ENCODE results near the gene MTCH1. TPM values are rescaled to one million over a fixed set of nuclear protein-coding genes. Genes with fewer than 3 reads are reported as not detected.
A peak's percentile ranks its signal among the peaks of the same experiment; 100 is the strongest.

The MTCH1 gene
- total RNA-seq, 1 experiment from 2014 or later: 241 TPM

GRCh38 chr6:37018198-37019064 is 32.4 kb upstream of the MTCH1 start:
- DNase-seq: peak; percentile 81 to 84
- CTCF ChIA-PET: interaction anchor here (0.6 to 5.4 kb wide), 16 partner anchors 9 to 252 kb away, joined by 3 to 45 read pairs (median 4); partner anchors contain the start of genes C6orf89, MTCH1, PIM1 and PPIL1
- Histone ChIP-seq H3K4me1 (replicated peaks; ENCODE audit: insufficient read depth) (peaks cover 48% of the 10 kb centered on the region), H3K27me3 (ENCODE audit: insufficient read depth, low read depth) (no peaks in the 10 kb centered on the region), H3K9me3 (ENCODE audit: insufficient read depth, low read depth) (no peaks in the 10 kb centered on the region), H3K4me3 (no peak overlapping the region), H3K4me2 (peak overlapping the region; percentile 59), H3K36me3 (ENCODE audit: low read depth) (no peaks in the 10 kb centered on the region), H2AFZ (0 out of 2 replicates have a peak overlapping the region, but pooled peaks have one; percentile 40), H3K9me2 (ENCODE audit: insufficient read depth) (no peaks in the 10 kb centered on the region), H4K20me1 (ENCODE audit: insufficient read depth) (no peaks in the 10 kb centered on the region), H3F3A (ENCODE audit: insufficient read depth, low read depth) (peaks cover 35% of the 10 kb centered on the region), H3K79me2 (ENCODE audit: low read depth) (no peaks in the 10 kb centered on the region), H3K27ac (peak overlapping the region; percentile 67)
- no peak for TF ChIP-seq EZH2 (IDR thresholded peaks at IDR 0.05; ENCODE audit: low read depth)
- peak; percentile 90 for TF ChIP-seq CTCF (conservative IDR thresholded peaks at IDR 0.05)
- intact Hi-C loops (cut with micrococcal nuclease; ENCODE audit: unreplicated experiment): loop anchor here (1.0 to 5.0 kb wide), 8 partner anchors 104 to 1554 kb away; partner anchors contain the start of genes C6orf89 and PPIL1
- no TSS peak for BruUV-seq (replicated peaks)
- POLR2A ChIA-PET (ENCODE audit: unreplicated experiment): interaction anchor here (0.5 to 0.8 kb wide), 6 partner anchors 33 to 1033 kb away, joined by 3 to 14 read pairs (median 5); partner anchors contain the start of gene MTCH1

- no peak for DNase-seq
- Histone ChIP-seq H3K36me3 (ENCODE audit: low read depth) (no peaks in the 10 kb centered on the region), H3K9me2 (ENCODE audit: insufficient read depth) (no peaks in the 10 kb centered on the region), H2AFZ (0 out of 2 replicates have a peak overlapping the region, but pooled peaks have one; percentile 40), H3K4me3 (no peak overlapping the region), H3K27me3 (ENCODE audit: insufficient read depth, low read depth) (no peaks in the 10 kb centered on the region), H4K20me1 (ENCODE audit: insufficient read depth) (no peaks in the 10 kb centered on the region), H3K79me2 (ENCODE audit: low read depth) (no peaks in the 10 kb centered on the region), H3K9me3 (ENCODE audit: insufficient read depth, low read depth) (no peaks in the 10 kb centered on the region), H3K4me1 (replicated peaks; ENCODE audit: insufficient read depth) (peaks cover 41% of the 10 kb centered on the region), H3K4me2 (peak overlapping the region; percentile 12), H3K27ac (no peak overlapping the region), H3F3A (ENCODE audit: insufficient read depth, low read depth) (peaks cover 27% of the 10 kb centered on the region)
- TF ChIP-seq EZH2 (IDR thresholded peaks at IDR 0.05; ENCODE audit: low read depth): no peak
- no peak for TF ChIP-seq CTCF (conservative IDR thresholded peaks at IDR 0.05)
- intact Hi-C loops (cut with micrococcal nuclease; ENCODE audit: unreplicated experiment): loop anchor here (1.0 to 5.0 kb wide), 8 partner anchors 103 to 1555 kb away; partner anchors contain the start of genes C6orf89 and PPIL1
- BruUV-seq (replicated peaks): no TSS peak
- ChIA-PET CTCF (interaction anchor here (0.6 to 5.4 kb wide), 14 partner anchors 9 to 252 kb away, joined by 3 to 45 read pairs (median 4); partner anchors contain the start of genes C6orf89, MTCH1 and PIM1), POLR2A (ENCODE audit: unreplicated experiment) (interaction anchor here (0.6 to 0.8 kb wide), 3 partner anchors 32 to 244 kb away, joined by 3 to 6 read pairs (median 4); partner anchors contain the start of gene MTCH1)
Observed at GRCh38 chr6:37017606-37018197, 31.7 kb upstream of the MTCH1 start.

- H3K4me1 ChIP-seq (replicated peaks; ENCODE audit: insufficient read depth): peaks cover 34% of the 10 kb centered on the region
- H3K4me2 ChIP-seq: no peak overlapping the region
- no TSS peak for BruUV-seq (replicated peaks)
- H4K20me1 ChIP-seq (ENCODE audit: insufficient read depth): no peaks in the 10 kb centered on the region
- no peak overlapping the region for H3K4me3 ChIP-seq
- H3K9me2 ChIP-seq (ENCODE audit: insufficient read depth): no peaks in the 10 kb centered on the region
- no peaks in the 10 kb centered on the region for H3K9me3 ChIP-seq (ENCODE audit: insufficient read depth, low read depth)
- H3K27ac ChIP-seq: no peak overlapping the region
- no peaks in the 10 kb centered on the region for H3K27me3 ChIP-seq (ENCODE audit: insufficient read depth, low read depth)
- ChIA-PET CTCF (interaction anchor here (1.0 to 1.8 kb wide), 3 partner anchors 102 to 250 kb away, joined by 14 to 36 read pairs (median 20); partner anchors contain the start of gene C6orf89), POLR2A (ENCODE audit: unreplicated experiment) (no interaction called here)
- intact Hi-C loops (cut with micrococcal nuclease; ENCODE audit: unreplicated experiment): loop anchor here (5.0 kb wide), 1 partner anchor 145 kb away; the partner anchor contains the start of gene PPIL1
- DNase-seq: no peak
- H3K36me3 ChIP-seq (ENCODE audit: low read depth): no peaks in the 10 kb centered on the region
- H3K79me2 ChIP-seq (ENCODE audit: low read depth): no peaks in the 10 kb centered on the region
- H2AFZ ChIP-seq: no peak overlapping the region
- TF ChIP-seq EZH2 (IDR thresholded peaks at IDR 0.05; ENCODE audit: low read depth) (no peak), CTCF (conservative IDR thresholded peaks at IDR 0.05) (no peak)
- H3F3A ChIP-seq (ENCODE audit: insufficient read depth, low read depth): peaks cover 24% of the 10 kb centered on the region
Observed at GRCh38 chr6:37016995-37017394, 31.0 kb upstream of the MTCH1 start.
